OCI-LY1 (cell line): ENCODE measurements around the gene YJU2.

Source experiments
- H2AFZ ChIP-seq: fragments of 200-600 bp; sonication (generic), shearing (Covaris generic); 2 replicates; pipeline ENCODE4 v1.6.0; 2014; ENCODE audit warnings: antibody characterized with exemption, mild to moderate bottlenecking, low read length
- H3F3A ChIP-seq: fragments of 200-600 bp; sonication (generic), shearing (Covaris generic); 2 replicates; pipeline ENCODE4 v1.6.0; 2014; ENCODE audit warnings: mild to moderate bottlenecking, antibody characterized with exemption, low read length, moderate library complexity; ENCODE audit not compliant: insufficient read depth
- H3K27ac ChIP-seq: fragments of 200-600 bp; sonication (generic); 2 replicates; pipeline ENCODE4 v1.5.1; 2014; ENCODE audit warnings: low read length, mixed run types, mild to moderate bottlenecking, low read depth; ENCODE audit not compliant: poor library complexity, severe bottlenecking
- H3K27me3 ChIP-seq: fragments of 200-600 bp; sonication (generic); 2 replicates; pipeline ENCODE4 v1.6.0; 2014; ENCODE audit warnings: antibody characterized with exemption, mild to moderate bottlenecking, low read length, moderate library complexity; ENCODE audit not compliant: insufficient read depth
- H3K36me3 ChIP-seq: fragments of 200-600 bp; sonication (generic); 2 replicates; pipeline ENCODE4 v1.6.1; 2014; ENCODE audit warnings: mild to moderate bottlenecking, antibody characterized with exemption, low read length, moderate library complexity, mixed read lengths; ENCODE audit not compliant: insufficient read depth
- H3K4me1 ChIP-seq: fragments of 200-600 bp; sonication (generic); 2 replicates; pipeline ENCODE4 v1.5.1; 2014; ENCODE audit warnings: mild to moderate bottlenecking, low read length, moderate library complexity; ENCODE audit not compliant: insufficient read depth, severe bottlenecking
- H3K4me2 ChIP-seq: fragments of 200-600 bp; sonication (generic), shearing (Covaris generic); 2 replicates; pipeline ENCODE4 v1.6.1; 2014; ENCODE audit warnings: low read length
- H3K4me3 ChIP-seq: fragments of 200-600 bp; sonication (generic); 2 replicates; pipeline ENCODE4 v1.5.1; 2014; ENCODE audit warnings: low read length, low read depth, mild to moderate bottlenecking, mixed read lengths; ENCODE audit not compliant: poor library complexity, severe bottlenecking
- H3K79me2 ChIP-seq: fragments of 200-600 bp; shearing (Covaris generic); 2 replicates; pipeline ENCODE4 v1.6.1; 2016; ENCODE audit warnings: mixed run types, low read length, mixed read lengths; ENCODE audit not compliant: insufficient read depth
- H3K9ac ChIP-seq: fragments of 200-600 bp; sonication (generic), shearing (Covaris generic); 2 replicates; pipeline ENCODE4 v1.6.1; 2014; ENCODE audit warnings: mild to moderate bottlenecking, low read length, mixed read lengths
- H3K9me2 ChIP-seq: fragments of 200-600 bp; sonication (generic), shearing (Covaris generic); 2 replicates; pipeline ENCODE4 v1.6.1; 2014; ENCODE audit warnings: low read depth, mild to moderate bottlenecking, low read length, mixed read lengths
- H3K9me3 ChIP-seq: fragments of 200-600 bp; shearing (Covaris generic); 2 replicates; pipeline ENCODE4 v1.6.1; 2014; ENCODE audit warnings: low read length, mixed read lengths
- H4K20me1 ChIP-seq: fragments of 200-600 bp; sonication (generic), shearing (Covaris generic); 2 replicates; pipeline ENCODE4 v1.6.0; 2016; ENCODE audit warnings: mild to moderate bottlenecking, low read length; ENCODE audit not compliant: insufficient read depth
- CTCF ChIP-seq: fragments of 200-600 bp; sonication (generic), shearing (Covaris generic); IDR thresholded peaks from 2 replicates; pipeline ENCODE4 v1.5.1; 2017; ENCODE audit warnings: mild to moderate bottlenecking, antibody characterized with exemption, low read length, moderate library complexity, mixed read lengths
- EZH2 ChIP-seq: fragments of 200-600 bp; sonication (generic), shearing (Covaris generic); IDR thresholded peaks from 2 replicates; pipeline ENCODE4 v1.8.0; 2017; ENCODE audit warnings: borderline replicate concordance, mixed run types, mild to moderate bottlenecking, antibody characterized with exemption, low read length, moderate library complexity, mixed read lengths

The YJU2 gene

GRCh38 chr19:4224470-4224869 lies 22.4 kb upstream of the YJU2 start:
- Histone ChIP-seq H3K9me3 (no peaks in the 10 kb centered on the region), H3K36me3 (no peaks in the 10 kb centered on the region), H3K27ac (no peak overlapping the region), H3F3A (no peaks in the 10 kb centered on the region), H3K4me2 (no peak overlapping the region), H3K27me3 (no peaks in the 10 kb centered on the region; the same call in 1 of the 2 replicates), H4K20me1 (no peaks in the 10 kb centered on the region), H3K9ac (no peak overlapping the region), H3K4me1 (no peaks in the 10 kb centered on the region), H2AFZ (no peak overlapping the region), H3K4me3 (no peak overlapping the region), H3K79me2 (no peaks in the 10 kb centered on the region), H3K9me2 (no peaks in the 10 kb centered on the region)
- TF ChIP-seq EZH2 (no peak), CTCF (no peak)

GRCh38 chr19:4225885-4226284 lies 21.0 kb upstream of the YJU2 start:
- Histone ChIP-seq H3K27me3 (no peaks in the 10 kb centered on the region; the same call in 1 of the 2 replicates), H2AFZ (no peak overlapping the region), H3K9me2 (no peaks in the 10 kb centered on the region), H3K4me1 (no peaks in the 10 kb centered on the region), H3F3A (no peaks in the 10 kb centered on the region), H3K27ac (no peak overlapping the region), H3K9me3 (no peaks in the 10 kb centered on the region), H3K79me2 (no peaks in the 10 kb centered on the region), H4K20me1 (no peaks in the 10 kb centered on the region), H3K4me3 (no peak overlapping the region), H3K9ac (no peak overlapping the region), H3K4me2 (no peak overlapping the region), H3K36me3 (no peaks in the 10 kb centered on the region)
- TF ChIP-seq EZH2 (no peak), CTCF (no peak)

GRCh38 chr19:4227771-4228170 lies 19.1 kb upstream of the YJU2 start:
- no peaks in the 10 kb centered on the region for H3K4me1 ChIP-seq
- no peaks in the 10 kb centered on the region for H3K36me3 ChIP-seq
- no peaks in the 10 kb centered on the region for H4K20me1 ChIP-seq
- H3K27ac ChIP-seq: no peak overlapping the region
- no peak overlapping the region for H2AFZ ChIP-seq
- H3K9me3 ChIP-seq: no peaks in the 10 kb centered on the region
- TF ChIP-seq CTCF: no peak
- no peak for TF ChIP-seq EZH2
- no peaks in the 10 kb centered on the region for H3F3A ChIP-seq
- no peak overlapping the region for H3K4me3 ChIP-seq
- H3K9ac ChIP-seq: no peak overlapping the region
- no peaks in the 10 kb centered on the region for H3K79me2 ChIP-seq
- no peaks in the 10 kb centered on the region for H3K9me2 ChIP-seq
- no peaks in the 10 kb centered on the region; the same call in 1 of the 2 replicates for H3K27me3 ChIP-seq
- no peak overlapping the region for H3K4me2 ChIP-seq
